Chondrocyte (in vitro differentiated cells): ENCODE measurements around the gene ZNF750. TPM values are rescaled to one million over a fixed set of nuclear protein-coding genes. Genes with fewer than 3 reads are reported as not detected.

ENCODE experiments used
- DNase-seq: peaks from one replicate; pipeline ENCODE4 v3.0.0; 2021; ENCODE audit warnings: mixed read lengths, low spot score
- H3K27ac Mint-ChIP-seq: one replicate; pipeline ENCODE4 v1.8.0; 2021; ENCODE audit warnings: mild to moderate bottlenecking, moderate library complexity, mixed read lengths; ENCODE audit not compliant: unreplicated experiment
- H3K27me3 Mint-ChIP-seq: 2 replicates; pipeline ENCODE4 v1.8.0; 2021; ENCODE audit warnings: low read depth, mixed read lengths
- H3K36me3 Mint-ChIP-seq: 2 replicates; pipeline ENCODE4 v1.8.0; 2021; ENCODE audit warnings: low read depth, mixed read lengths
- H3K4me1 Mint-ChIP-seq: 2 replicates; pipeline ENCODE4 v1.8.0; 2021; ENCODE audit warnings: low read depth, mild to moderate bottlenecking, mixed read lengths
- H3K4me3 Mint-ChIP-seq: one replicate; pipeline ENCODE4 v1.8.0; 2021; ENCODE audit warnings: mild to moderate bottlenecking, moderate library complexity, mixed read lengths; ENCODE audit not compliant: unreplicated experiment
- H3K9me3 Mint-ChIP-seq: 2 replicates; pipeline ENCODE4 v1.8.0; 2021; ENCODE audit warnings: low read depth, mixed read lengths
- total RNA-seq: library from RNA; stranded (reverse); gene quantifications from 3 replicates; pipeline ENCODE4 v1.2.1, GENCODE V29; 2021
- TF ChIP-seq, protein P1 (sequence below): fragments of 200-600 bp; sonication (generic); IDR thresholded peaks from 2 replicates; pipeline ENCODE4 v1.5.0; 2021; ENCODE audit warnings: antibody characterized with exemption, mild to moderate bottlenecking, moderate library complexity

Gene ZNF750
- total RNA-seq, 1 donor from 2014 or later, result not detected

DNA sequence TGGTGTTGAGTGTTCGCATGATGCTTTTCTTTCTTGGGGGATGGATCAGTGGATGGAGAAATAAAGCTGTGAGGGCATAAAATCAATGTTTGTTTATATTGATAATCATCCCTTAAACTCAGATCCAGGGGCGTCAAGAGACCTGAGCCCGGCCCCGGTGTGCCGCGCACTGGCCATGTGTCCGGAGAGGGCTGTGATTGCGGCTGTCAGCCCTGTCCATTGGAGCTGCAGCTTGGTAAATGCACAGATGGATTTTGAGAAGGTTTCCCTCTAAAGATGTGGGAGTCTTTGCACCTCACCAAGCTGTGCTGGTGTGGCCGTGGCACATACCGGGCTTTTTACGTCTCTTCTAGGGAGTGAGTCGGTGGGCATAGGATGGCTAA, 21.6 kb upstream of the ZNF750 start:
- Mint-ChIP-seq H3K4me1 (peaks cover 42% of the 10 kb centered on the region), H3K36me3 (peaks cover 2% of the 10 kb centered on the region), H3K27ac (peak overlapping the region; percentile 41), H3K9me3 (no peaks in the 10 kb centered on the region), H3K27me3 (no peaks in the 10 kb centered on the region), H3K4me3 (no peak overlapping the region)
- peak; percentile 42 for DNase-seq
- TF ChIP-seq, protein P1, sequence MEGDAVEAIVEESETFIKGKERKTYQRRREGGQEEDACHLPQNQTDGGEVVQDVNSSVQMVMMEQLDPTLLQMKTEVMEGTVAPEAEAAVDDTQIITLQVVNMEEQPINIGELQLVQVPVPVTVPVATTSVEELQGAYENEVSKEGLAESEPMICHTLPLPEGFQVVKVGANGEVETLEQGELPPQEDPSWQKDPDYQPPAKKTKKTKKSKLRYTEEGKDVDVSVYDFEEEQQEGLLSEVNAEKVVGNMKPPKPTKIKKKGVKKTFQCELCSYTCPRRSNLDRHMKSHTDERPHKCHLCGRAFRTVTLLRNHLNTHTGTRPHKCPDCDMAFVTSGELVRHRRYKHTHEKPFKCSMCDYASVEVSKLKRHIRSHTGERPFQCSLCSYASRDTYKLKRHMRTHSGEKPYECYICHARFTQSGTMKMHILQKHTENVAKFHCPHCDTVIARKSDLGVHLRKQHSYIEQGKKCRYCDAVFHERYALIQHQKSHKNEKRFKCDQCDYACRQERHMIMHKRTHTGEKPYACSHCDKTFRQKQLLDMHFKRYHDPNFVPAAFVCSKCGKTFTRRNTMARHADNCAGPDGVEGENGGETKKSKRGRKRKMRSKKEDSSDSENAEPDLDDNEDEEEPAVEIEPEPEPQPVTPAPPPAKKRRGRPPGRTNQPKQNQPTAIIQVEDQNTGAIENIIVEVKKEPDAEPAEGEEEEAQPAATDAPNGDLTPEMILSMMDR, result no peak

DNA sequence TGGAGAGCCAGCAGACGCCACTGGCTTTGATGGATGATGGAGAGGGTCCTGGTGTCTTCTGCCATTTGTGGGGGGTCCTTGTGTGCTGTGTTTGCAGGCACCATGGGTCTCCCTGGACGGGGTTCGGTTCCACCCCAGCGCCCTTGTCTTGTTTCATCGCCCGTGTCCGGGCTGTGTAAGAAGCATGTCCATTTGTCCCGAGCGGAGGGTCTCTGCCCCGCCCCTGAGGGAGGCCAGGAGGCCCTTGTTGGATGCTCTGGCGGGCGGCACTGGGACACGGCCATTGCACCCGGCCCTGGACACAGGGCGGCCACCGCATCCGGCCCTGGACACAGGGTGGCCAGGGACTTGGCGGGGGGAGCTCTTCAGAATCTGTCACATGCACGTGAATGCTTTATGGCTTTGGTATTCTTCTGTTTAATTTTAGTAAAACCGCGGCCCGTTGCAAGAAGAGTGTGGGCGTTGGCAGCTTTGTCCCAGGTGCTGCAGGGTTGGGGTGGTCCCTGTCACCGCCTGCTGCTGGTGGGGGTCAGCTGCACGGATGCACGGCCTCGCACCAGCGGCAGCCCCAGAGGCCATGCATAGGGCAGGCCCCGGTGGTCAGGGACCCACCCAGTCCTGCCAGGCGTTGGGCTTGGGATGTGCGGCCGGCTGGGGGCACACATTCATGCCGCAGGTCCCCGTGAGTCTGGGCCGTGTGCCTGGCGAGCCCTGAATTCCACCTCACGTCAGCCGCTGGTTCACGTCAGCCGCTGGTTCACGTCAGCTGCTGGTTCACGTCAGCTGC, 21.0 kb upstream of the ZNF750 start:
- peak; percentile 77 for DNase-seq
- H3K36me3 Mint-ChIP-seq, result peaks cover 2% of the 10 kb centered on the region
- TF ChIP-seq, protein P1, result no peak
- no peaks in the 10 kb centered on the region for H3K27me3 Mint-ChIP-seq
- H3K9me3 Mint-ChIP-seq, result no peaks in the 10 kb centered on the region
- no peak overlapping the region for H3K27ac Mint-ChIP-seq
- H3K4me1 Mint-ChIP-seq, result peaks cover 37% of the 10 kb centered on the region
- H3K4me3 Mint-ChIP-seq, result no peak overlapping the region

DNA sequence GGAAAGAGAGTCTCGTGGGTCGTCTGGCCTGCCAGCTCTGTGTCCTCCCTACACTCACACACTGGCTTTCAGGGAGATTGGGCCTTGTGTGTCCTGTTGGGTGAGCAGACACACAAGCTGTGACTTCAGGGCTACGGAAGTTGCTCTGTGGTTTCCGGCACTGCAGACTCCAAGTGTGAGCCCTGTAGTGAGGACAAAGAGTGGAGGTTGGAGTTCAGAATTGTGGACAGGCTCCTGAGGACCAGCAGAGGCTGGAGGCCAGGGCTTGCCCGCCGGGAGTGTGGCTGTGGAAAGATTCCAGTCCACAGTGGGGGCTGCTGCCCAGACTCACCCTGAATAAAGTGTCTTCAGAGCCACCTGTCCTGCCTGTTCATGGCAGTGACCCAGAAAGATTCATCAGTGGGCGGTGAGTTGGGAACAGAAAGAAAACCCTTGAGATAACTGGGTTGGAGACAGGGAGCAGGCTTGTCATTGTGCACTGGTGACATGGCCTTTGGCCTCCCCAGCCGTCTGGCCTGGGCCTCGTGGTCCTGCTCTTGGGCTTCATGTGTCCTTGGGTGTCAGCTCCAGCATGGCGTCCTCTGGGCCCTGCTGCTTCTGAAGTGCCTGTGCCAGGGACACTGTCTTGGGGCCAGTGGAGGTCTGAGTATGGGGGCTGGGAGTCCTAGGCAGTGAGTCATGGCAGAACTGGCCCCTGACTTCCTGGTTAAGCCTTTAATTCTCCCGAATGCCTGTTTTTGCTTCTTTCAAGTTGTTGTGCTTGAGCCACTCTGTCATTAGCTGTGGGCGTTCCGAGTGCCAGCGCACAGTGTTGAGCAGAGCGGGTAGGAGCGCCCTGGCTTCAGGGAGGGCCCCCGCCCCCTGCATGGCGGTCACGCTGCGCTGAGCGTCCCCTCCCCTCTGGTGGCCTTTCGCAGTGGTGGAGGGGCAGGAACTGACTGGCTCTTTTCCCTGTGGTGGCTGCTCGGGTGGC, 19.9 kb upstream of the ZNF750 start:
- Mint-ChIP-seq H3K9me3 (no peaks in the 10 kb centered on the region), H3K36me3 (peaks cover 2% of the 10 kb centered on the region), H3K27me3 (no peaks in the 10 kb centered on the region), H3K4me3 (peak overlapping the region; percentile 51), H3K27ac (peak overlapping the region; percentile 86), H3K4me1 (peaks cover 33% of the 10 kb centered on the region)
- TF ChIP-seq, protein P1, result no peak
- no peak for DNase-seq

DNA sequence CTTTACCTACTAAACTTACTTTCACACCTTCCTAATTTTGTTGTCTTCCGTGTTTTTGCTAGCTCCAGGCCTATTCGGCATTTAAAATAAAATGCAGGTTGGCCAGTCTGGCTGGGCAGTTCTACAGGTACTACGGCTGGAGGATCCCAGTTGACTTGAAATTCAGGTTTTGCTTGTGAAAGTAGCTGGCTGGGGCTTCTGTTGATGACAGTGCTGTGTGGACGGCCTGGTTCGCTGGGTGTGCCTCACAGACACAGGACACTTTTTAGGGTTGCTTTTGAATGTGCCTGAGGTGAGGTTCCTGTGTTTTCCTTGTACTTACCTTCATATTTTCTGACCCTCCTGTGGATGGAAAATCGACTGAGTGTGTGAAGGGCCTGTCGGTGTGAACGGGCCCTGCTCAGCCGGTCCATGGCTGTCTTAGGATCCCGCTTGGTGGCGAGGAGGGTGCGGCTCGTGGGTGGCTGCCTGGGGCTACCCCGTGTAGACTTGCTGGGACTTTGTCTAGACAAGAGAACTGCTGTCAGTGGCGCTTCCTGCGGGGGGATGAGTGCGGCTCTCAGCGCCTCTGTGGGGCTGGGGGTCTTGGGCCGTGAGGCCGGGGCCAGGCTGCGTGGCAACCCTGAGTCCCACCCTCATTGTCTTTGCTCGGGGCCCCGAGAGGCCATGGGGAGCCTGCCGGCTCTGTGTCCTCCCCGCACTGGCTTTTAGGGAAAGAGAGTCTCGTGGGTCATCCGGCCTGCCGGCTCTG, 18.7 kb upstream of the ZNF750 start:
- no peak overlapping the region for H3K27ac Mint-ChIP-seq
- peaks cover 22% of the 10 kb centered on the region for H3K4me1 Mint-ChIP-seq
- TF ChIP-seq, protein P1, result no peak
- no peaks in the 10 kb centered on the region for H3K9me3 Mint-ChIP-seq
- H3K27me3 Mint-ChIP-seq, result no peaks in the 10 kb centered on the region
- H3K4me3 Mint-ChIP-seq, result no peak overlapping the region
- H3K36me3 Mint-ChIP-seq, result peaks cover 2% of the 10 kb centered on the region
- DNase-seq, result no peak

DNA sequence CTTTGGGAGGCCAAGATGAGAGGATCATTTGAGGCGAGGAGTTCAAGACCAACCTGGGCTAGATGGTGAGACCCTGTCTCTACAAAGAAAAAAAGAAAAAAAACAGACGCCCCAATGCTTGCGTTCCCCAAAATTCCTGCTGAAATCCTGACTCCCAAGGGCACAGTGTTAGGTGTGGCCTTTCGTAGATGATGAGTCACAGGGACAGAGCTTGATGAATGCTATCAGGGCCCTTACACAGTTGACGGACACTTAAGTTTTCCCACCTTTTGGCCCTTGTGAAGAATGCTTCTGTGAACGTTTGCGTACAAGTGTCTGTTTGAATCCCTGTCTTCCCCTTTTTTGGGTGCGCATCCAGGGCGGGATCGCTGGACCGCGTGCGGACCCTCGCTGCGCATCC, 16.5 kb upstream of the ZNF750 start:
- H3K9me3 Mint-ChIP-seq, result no peaks in the 10 kb centered on the region
- DNase-seq, result no peak
- H3K4me3 Mint-ChIP-seq, result no peak overlapping the region
- H3K27me3 Mint-ChIP-seq, result no peaks in the 10 kb centered on the region
- peaks cover 15% of the 10 kb centered on the region for H3K4me1 Mint-ChIP-seq
- H3K27ac Mint-ChIP-seq, result no peak overlapping the region
- TF ChIP-seq, protein P1, result no peak
- H3K36me3 Mint-ChIP-seq, result no peaks in the 10 kb centered on the region
